ENCODE data around the gene LRRC18. TPM values are rescaled to one million over a fixed set of nuclear protein-coding genes. Genes with fewer than 3 reads are reported as not detected.

Gene LRRC18
- total and polyA plus RNA-seq, 10 of the 15 experiments (the other 5 are each of a cell fraction or from before 2014, with no cell fraction given) = 0.16 to 0.47 (median 0.24) TPM; not detected in 6

- ATAC-seq (no peak), FAIRE-seq (no peak), DNase-seq (ENCODE audit: low read depth, low spot score) (no peak)
- peaks cover 21 to 34% of the 10 kb centered on the region in 2 experiments for H3K36me3 ChIP-seq (ENCODE audit: control insufficient read depth in 2 of 2, insufficient read depth in 2 of 2, low read length in 1 of 2)
- H3K4me1 ChIP-seq (ENCODE audit: control insufficient read depth, insufficient read depth, low read length) = no peaks in the 10 kb centered on the region
- no peaks in the 10 kb centered on the region for H3K9me3 ChIP-seq (replicated peaks; ENCODE audit: control insufficient read depth, insufficient read depth, low read length)
- CTCF ChIA-PET = no interaction called here
- H3K9ac ChIP-seq (ENCODE audit: control insufficient read depth, insufficient read depth, low read length) = no peak overlapping the region
- WGBS (ENCODE audit: insufficient coverage, insufficient replicate concordance, low lambda C conversion rate, missing lambda C conversion rate) = 94% methylated on average over 16 of the region's 16 CpGs
- no peak overlapping the region for H3K4me3 ChIP-seq
- POLR2A ChIA-PET = no interaction called here
- intact Hi-C loops (cut with micrococcal nuclease; ENCODE audit: unreplicated experiment) = no loop called here
- no peak overlapping the region for H2AFZ ChIP-seq (ENCODE audit: control insufficient read depth, low read depth, low read length)
- TF ChIP-seq BCL11A (IDR thresholded peaks at IDR 0.05; ENCODE audit: low read depth, low read length) = no peak
- no peak for TF ChIP-seq ESRRA (IDR thresholded peaks at IDR 0.05; ENCODE audit: low read length)
- no peak for TF ChIP-seq RCOR1 (conservative IDR thresholded peaks at IDR 0.05; ENCODE audit: low read depth, low read length)
- TF ChIP-seq DPF2 (IDR thresholded peaks at IDR 0.05) = no peak
- no peak for TF ChIP-seq USF1 (IDR thresholded peaks at IDR 0.05; ENCODE audit: borderline replicate concordance, extremely low read length, insufficient read depth, low read depth, low read length)
- no peak for TF ChIP-seq PML (IDR thresholded peaks at IDR 0.05; ENCODE audit: low read length)
- no peak for TF ChIP-seq NR2F1 (conservative IDR thresholded peaks at IDR 0.05)
- no peak for TF ChIP-seq IRF4 (IDR thresholded peaks at IDR 0.05; ENCODE audit: low read depth, low read length)
- TF ChIP-seq SPI1 (IDR thresholded peaks at IDR 0.05; ENCODE audit: borderline replicate concordance, insufficient read depth, low read depth, low read length) = no peak
- TF ChIP-seq BCLAF1 (IDR thresholded peaks at IDR 0.05) = no peak
- no peak for TF ChIP-seq CEBPZ (IDR thresholded peaks at IDR 0.05; ENCODE audit: low read depth, low read length)
- TF ChIP-seq MEF2B (IDR thresholded peaks at IDR 0.05; ENCODE audit: partially characterized antibody, poor library complexity, severe bottlenecking) = no peak
- no peak for TF ChIP-seq FOXK2 (IDR thresholded peaks at IDR 0.05)
- no peak for TF ChIP-seq EED (IDR thresholded peaks at IDR 0.05; ENCODE audit: low read depth)
- TF ChIP-seq YY1 (IDR thresholded peaks at IDR 0.05; ENCODE audit: low read depth, low read length) = no peak
- no peak for TF ChIP-seq NFYB (IDR thresholded peaks at IDR 0.05; ENCODE audit: insufficient read depth, low read depth, low read length)
- TF ChIP-seq MTA3 (IDR thresholded peaks at IDR 0.05; ENCODE audit: borderline replicate concordance, low read length) = no peak
- no peak for TF ChIP-seq NR2C1 (IDR thresholded peaks at IDR 0.05)
- no peak for TF ChIP-seq ZNF384 (IDR thresholded peaks at IDR 0.05; ENCODE audit: borderline replicate concordance, low read depth, low read length)
- RAD21 ChIA-PET (ENCODE audit: unreplicated experiment) = no interaction called here
- no peak overlapping the region for H3K27ac ChIP-seq (ENCODE audit: control insufficient read depth, insufficient read depth)
- H3K4me2 ChIP-seq (ENCODE audit: control insufficient read depth, insufficient read depth) = no peak overlapping the region
- no TSS peak for BruUV-seq (replicated peaks)
- SMC1A ChIA-PET (ENCODE audit: uncharacterized antibody, unreplicated experiment) = interaction anchor here (0.6 kb wide), 1 partner anchor 247 kb away, joined by 3 read pairs; no protein-coding TSS in a partner anchor
- H3K27me3 ChIP-seq (replicated peaks in 1 of 2; ENCODE audit: control insufficient read depth in 2 of 2, insufficient read depth in 2 of 2, low read length in 1 of 2) = no peaks in the 10 kb centered on the region
- in situ Hi-C loops (cut with MboI) = no loop called here
- H3K79me2 ChIP-seq (ENCODE audit: control insufficient read depth, insufficient read depth, low read length) = no peaks in the 10 kb centered on the region
- no peaks in the 10 kb centered on the region for H4K20me1 ChIP-seq (ENCODE audit: control insufficient read depth, insufficient read depth)
Observed at GRCh38 chr10:48957361-48958151, 17.9 kb upstream of the LRRC18 start.
